ENCODE results near the gene VGLL4. TPM values are rescaled to one million over a fixed set of nuclear protein-coding genes. Genes with fewer than 3 reads are reported as not detected.
A peak's percentile ranks its signal among the peaks of the same experiment; 100 is the strongest.

Gene VGLL4
- total and polyA plus RNA-seq, 2 experiments from 2014 or later, result 30.9 to 46.5 TPM

DNA sequence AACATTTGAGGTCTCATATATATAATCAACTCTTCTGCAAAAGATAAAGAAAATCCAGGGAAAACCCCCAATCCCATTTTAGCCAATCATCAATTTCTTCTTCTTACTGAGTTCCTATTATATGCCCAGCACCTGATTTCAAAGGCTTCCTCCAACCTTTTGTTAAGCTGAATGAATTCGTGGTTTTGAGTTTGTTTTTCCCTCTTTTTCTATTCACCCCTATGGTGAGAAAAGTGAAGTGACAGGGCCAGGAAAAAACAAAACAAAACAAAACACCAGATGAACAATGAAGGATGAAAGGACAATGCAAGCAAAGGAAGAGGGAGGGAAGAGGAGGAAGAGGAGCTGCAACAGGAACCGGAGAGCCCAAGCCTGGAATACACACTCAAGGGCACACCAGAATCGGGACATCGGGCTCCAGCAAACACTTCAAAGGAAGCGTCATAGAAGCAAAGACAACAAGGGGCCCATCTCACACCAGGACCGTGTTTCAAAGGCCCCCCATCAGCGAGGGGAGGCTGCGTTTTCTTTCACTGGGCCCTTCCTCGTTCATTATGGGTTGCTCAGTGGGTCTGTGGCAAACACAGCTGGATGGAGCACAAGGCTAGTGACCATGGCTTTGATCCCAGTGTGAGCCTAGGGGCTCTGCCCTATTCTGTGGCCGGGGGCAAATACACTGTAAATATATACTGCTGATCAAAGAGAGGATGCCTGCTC, 50.2 kb downstream of the VGLL4 start:
- H3K4me3 ChIP-seq, result no peak overlapping the region
- no peaks in the 10 kb centered on the region for H3K9me3 ChIP-seq (ENCODE audit: low read depth)
- H2AFZ ChIP-seq, result no peak overlapping the region
- WGBS, 2 experiments (ENCODE audit: low coverage in 1 of 2, low lambda C conversion rate in 2 of 2, missing lambda C conversion rate in 2 of 2), result 84 to 87% methylated on average over 10 of the region's 10 CpGs
- no peaks in the 10 kb centered on the region; the same call in 1 of the 2 replicates for H3K36me3 ChIP-seq (ENCODE audit: low read depth)
- no peaks in the 10 kb centered on the region for H3K27me3 ChIP-seq (replicated peaks; ENCODE audit: insufficient read depth)
- in situ Hi-C loops (cut with MboI), result no loop called here
- peaks cover 45% of the 10 kb centered on the region for H3K4me1 ChIP-seq (ENCODE audit: insufficient read depth)
- H3K9me2 ChIP-seq (ENCODE audit: insufficient read depth), result no peaks in the 10 kb centered on the region
- H3K4me2 ChIP-seq (ENCODE audit: unreplicated experiment), result peak overlapping the region; percentile 60
- peaks cover 53% of the 10 kb centered on the region for H3F3A ChIP-seq (ENCODE audit: insufficient read depth)
- peaks cover 95% of the 10 kb centered on the region for H3K79me2 ChIP-seq (ENCODE audit: insufficient read depth)
- no peaks in the 10 kb centered on the region for H4K20me1 ChIP-seq (ENCODE audit: insufficient read depth)
- H3K27ac ChIP-seq, result peak overlapping the region; percentile 85
- TF ChIP-seq EZH2 (IDR thresholded peaks at IDR 0.05; ENCODE audit: insufficient read depth, poor library complexity, severe bottlenecking) (no peak), EZH2phosphoT487 (IDR thresholded peaks at IDR 0.05; ENCODE audit: insufficient read depth, low read depth) (no peak)
- peak overlapping the region; percentile 65 for H3K9ac ChIP-seq
- no peak for DNase-seq

- Histone ChIP-seq H3K27me3 (replicated peaks; ENCODE audit: insufficient read depth) (no peaks in the 10 kb centered on the region), H3K4me1 (ENCODE audit: insufficient read depth) (peaks cover 38% of the 10 kb centered on the region), H3K4me2 (ENCODE audit: unreplicated experiment) (peak overlapping the region; percentile 60), H3K4me3 (peak overlapping the region; percentile 31; the same call in 1 of the 2 replicates), H3K36me3 (ENCODE audit: low read depth) (no peaks in the 10 kb centered on the region; the same call in 1 of the 2 replicates), H3K27ac (peak overlapping the region; percentile 85), H3K9ac (peak overlapping the region; percentile 65), H3F3A (ENCODE audit: insufficient read depth) (peaks cover 52% of the 10 kb centered on the region), H4K20me1 (ENCODE audit: insufficient read depth) (no peaks in the 10 kb centered on the region), H2AFZ (no peak overlapping the region), H3K9me3 (ENCODE audit: low read depth) (no peaks in the 10 kb centered on the region), H3K79me2 (ENCODE audit: insufficient read depth) (peaks cover 95% of the 10 kb centered on the region), H3K9me2 (ENCODE audit: insufficient read depth) (no peaks in the 10 kb centered on the region)
- peak; percentile 76 for DNase-seq
- WGBS, 2 experiments (ENCODE audit: low coverage in 1 of 2, low lambda C conversion rate in 2 of 2, missing lambda C conversion rate in 2 of 2), result 10 to 13% methylated on average over 14 of the region's 14 CpGs
- in situ Hi-C loops (cut with MboI), result no loop called here
- TF ChIP-seq EZH2 (IDR thresholded peaks at IDR 0.05; ENCODE audit: insufficient read depth, poor library complexity, severe bottlenecking), result no peak
- no peak for TF ChIP-seq EZH2phosphoT487 (IDR thresholded peaks at IDR 0.05; ENCODE audit: insufficient read depth, low read depth)
Observed at GRCh38 chr3:11592445-11593298, 51.0 kb downstream of the VGLL4 start.

DNA sequence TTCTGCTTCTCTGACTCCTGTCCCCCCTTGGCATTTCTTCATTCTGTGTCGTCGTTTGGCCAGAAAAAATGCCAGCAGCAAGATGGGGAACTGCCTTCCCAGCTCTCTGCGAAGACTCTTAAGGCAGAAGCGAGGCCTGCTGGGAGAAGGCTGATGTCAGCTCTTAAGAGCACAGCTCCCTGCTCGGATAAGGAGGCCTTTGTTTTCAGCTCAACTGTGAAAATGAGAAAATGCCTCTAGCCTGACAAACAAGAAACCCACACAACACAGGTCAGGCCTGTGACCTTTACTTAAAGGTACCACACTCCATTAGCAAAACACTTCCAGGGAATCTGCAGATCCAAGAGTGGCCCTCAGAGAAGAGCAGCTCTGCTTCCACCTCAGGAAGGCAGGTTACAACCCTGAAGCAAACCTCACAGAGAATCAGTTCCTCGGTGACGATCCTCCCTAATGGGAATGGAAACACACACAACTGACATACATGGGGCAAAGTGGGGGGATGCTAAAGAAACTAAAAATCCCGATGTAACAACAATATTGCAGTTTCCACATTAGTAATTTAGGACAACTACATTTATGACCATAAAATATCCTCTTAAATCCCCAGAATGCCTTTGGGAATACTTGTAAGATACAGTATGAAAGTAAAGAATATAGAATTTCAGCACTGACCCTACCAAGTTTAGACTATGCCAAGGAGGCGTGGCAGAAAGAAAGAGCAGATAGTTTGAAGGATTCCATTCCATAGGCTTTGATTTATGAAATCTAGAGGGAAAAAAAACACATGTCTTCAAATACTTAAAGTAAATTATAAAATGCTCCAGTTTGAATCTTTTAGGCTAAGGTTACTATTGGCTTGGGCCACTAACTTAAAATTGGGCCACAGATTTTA, 52.1 kb downstream of the VGLL4 start:
- in situ Hi-C loops (cut with MboI), result no loop called here
- Histone ChIP-seq H3K36me3 (ENCODE audit: low read depth) (no peaks in the 10 kb centered on the region; the same call in 1 of the 2 replicates), H3K4me3 (peak overlapping the region; percentile 31), H3K4me2 (ENCODE audit: unreplicated experiment) (peak overlapping the region; percentile 60), H3K9me2 (ENCODE audit: insufficient read depth) (no peaks in the 10 kb centered on the region), H3F3A (ENCODE audit: insufficient read depth) (peaks cover 54% of the 10 kb centered on the region), H4K20me1 (ENCODE audit: insufficient read depth) (no peaks in the 10 kb centered on the region), H3K9ac (peak overlapping the region; percentile 65), H3K79me2 (ENCODE audit: insufficient read depth) (peaks cover 95% of the 10 kb centered on the region), H3K27me3 (replicated peaks; ENCODE audit: insufficient read depth) (no peaks in the 10 kb centered on the region), H2AFZ (no peak overlapping the region), H3K27ac (peak overlapping the region; percentile 85), H3K4me1 (ENCODE audit: insufficient read depth) (peaks cover 40% of the 10 kb centered on the region), H3K9me3 (ENCODE audit: low read depth) (no peaks in the 10 kb centered on the region)
- peak; percentile 87 for DNase-seq
- 14 to 23% methylated on average over 9 of the region's 9 CpGs for WGBS, 2 experiments (ENCODE audit: low coverage in 1 of 2, low lambda C conversion rate in 2 of 2, missing lambda C conversion rate in 2 of 2)
- no peak for TF ChIP-seq EZH2phosphoT487 (IDR thresholded peaks at IDR 0.05; ENCODE audit: insufficient read depth, low read depth)
- TF ChIP-seq EZH2 (IDR thresholded peaks at IDR 0.05; ENCODE audit: insufficient read depth, poor library complexity, severe bottlenecking), result no peak

DNA sequence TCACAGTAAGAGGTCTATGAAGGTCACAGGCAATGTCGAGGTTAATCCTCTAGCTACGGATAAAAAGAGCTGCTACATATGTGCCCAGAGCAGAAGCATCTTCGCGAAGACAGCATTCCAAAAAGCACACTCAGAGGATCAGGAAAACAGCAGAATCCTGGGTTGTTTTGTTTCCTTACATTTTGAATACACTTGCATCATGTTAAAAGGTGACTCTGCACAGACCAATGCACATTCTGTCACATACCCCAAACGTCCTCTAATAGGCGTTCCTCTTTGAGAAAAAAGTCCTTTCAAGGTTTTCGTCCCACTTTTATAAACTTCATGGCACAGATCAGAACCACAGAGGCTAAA, 52.7 kb downstream of the VGLL4 start:
- Histone ChIP-seq H3K36me3 (ENCODE audit: low read depth) (no peaks in the 10 kb centered on the region; the same call in 1 of the 2 replicates), H2AFZ (no peak overlapping the region), H3K4me3 (peak overlapping the region; percentile 22), H3K27me3 (replicated peaks; ENCODE audit: insufficient read depth) (no peaks in the 10 kb centered on the region), H3K9me3 (ENCODE audit: low read depth) (no peaks in the 10 kb centered on the region), H3K9me2 (ENCODE audit: insufficient read depth) (no peaks in the 10 kb centered on the region), H4K20me1 (ENCODE audit: insufficient read depth) (no peaks in the 10 kb centered on the region), H3K27ac (peak overlapping the region; percentile 85), H3K79me2 (ENCODE audit: insufficient read depth) (peaks cover 95% of the 10 kb centered on the region), H3K4me1 (ENCODE audit: insufficient read depth) (peaks cover 46% of the 10 kb centered on the region), H3F3A (ENCODE audit: insufficient read depth) (peaks cover 56% of the 10 kb centered on the region), H3K4me2 (ENCODE audit: unreplicated experiment) (peak overlapping the region; percentile 60), H3K9ac (peak overlapping the region; percentile 65)
- WGBS, 2 experiments (ENCODE audit: low coverage in 1 of 2, low lambda C conversion rate in 2 of 2, missing lambda C conversion rate in 2 of 2), result 4 to 5% methylated on average over 7 of the region's 7 CpGs
- TF ChIP-seq EZH2 (IDR thresholded peaks at IDR 0.05; ENCODE audit: insufficient read depth, poor library complexity, severe bottlenecking) (no peak), EZH2phosphoT487 (IDR thresholded peaks at IDR 0.05; ENCODE audit: insufficient read depth, low read depth) (no peak)
- DNase-seq, result peak; percentile 71
- in situ Hi-C loops (cut with MboI), result no loop called here

Data from GM23248 (cell line).